ENCODE data around the gene RTN4R.

GRCh38 chr22:20212754-20213699 lies 55.1 kb downstream of the RTN4R start:
- no peak for TF ChIP-seq CREB1 (CRISPR knock-in tag; IDR thresholded peaks at IDR 0.05)
- TF ChIP-seq CTCF (IDR thresholded peaks at IDR 0.05), result no peak
- no peak for TF ChIP-seq NR2C2 (CRISPR knock-in tag; IDR thresholded peaks at IDR 0.05)
- TF ChIP-seq FOXP1 (CRISPR knock-in tag; IDR thresholded peaks at IDR 0.05; ENCODE audit: borderline replicate concordance), result no peak
- no peak for TF ChIP-seq ZNF416 (CRISPR knock-in tag; IDR thresholded peaks at IDR 0.05)
- TF ChIP-seq FOXJ3 (CRISPR knock-in tag; IDR thresholded peaks at IDR 0.05; ENCODE audit: borderline replicate concordance), result no peak
- no peak for TF ChIP-seq USF2 (CRISPR knock-in tag; IDR thresholded peaks at IDR 0.05)
- TF ChIP-seq ZNF232 (CRISPR knock-in tag; IDR thresholded peaks at IDR 0.05), result no peak
- no peak for TF ChIP-seq ZNF219 (CRISPR knock-in tag; IDR thresholded peaks at IDR 0.05; ENCODE audit: borderline replicate concordance)
- no peak for TF ChIP-seq STAT6 (CRISPR knock-in tag; conservative IDR thresholded peaks at IDR 0.05; ENCODE audit: low read depth)
- no peak for TF ChIP-seq ATF6 (CRISPR knock-in tag; IDR thresholded peaks at IDR 0.05)
- no peak for TF ChIP-seq JUN (CRISPR knock-in tag; IDR thresholded peaks at IDR 0.05)

Measured in WTC11 (cell line).